ENCODE measurements around the gene SPNS2. TPM values are rescaled to one million over a fixed set of nuclear protein-coding genes. Genes with fewer than 3 reads are reported as not detected.

The SPNS2 gene
- total RNA-seq, 2 donors from 2014 or later, result 9.1 to 23.9 TPM

- Histone ChIP-seq H3K4me1 (ENCODE audit: control insufficient read depth in 1 of 2, low read depth in 2 of 2) (peaks cover 0 to 5% of the 10 kb centered on the region in 2 donors), H3K27ac (no peak overlapping the region), H3K9me3 (no peaks in the 10 kb centered on the region), H3K4me3 (no peak overlapping the region), H3K36me3 (no peaks in the 10 kb centered on the region), H3K27me3 (replicated peaks; ENCODE audit: insufficient read depth) (no peaks in the 10 kb centered on the region)
- DNase-seq (ENCODE audit: low spot score) (no peak), ATAC-seq (ENCODE audit: insufficient number of reproducible peaks, low FRiP score, low read depth) (no peak)
- TF ChIP-seq, protein P1, sequence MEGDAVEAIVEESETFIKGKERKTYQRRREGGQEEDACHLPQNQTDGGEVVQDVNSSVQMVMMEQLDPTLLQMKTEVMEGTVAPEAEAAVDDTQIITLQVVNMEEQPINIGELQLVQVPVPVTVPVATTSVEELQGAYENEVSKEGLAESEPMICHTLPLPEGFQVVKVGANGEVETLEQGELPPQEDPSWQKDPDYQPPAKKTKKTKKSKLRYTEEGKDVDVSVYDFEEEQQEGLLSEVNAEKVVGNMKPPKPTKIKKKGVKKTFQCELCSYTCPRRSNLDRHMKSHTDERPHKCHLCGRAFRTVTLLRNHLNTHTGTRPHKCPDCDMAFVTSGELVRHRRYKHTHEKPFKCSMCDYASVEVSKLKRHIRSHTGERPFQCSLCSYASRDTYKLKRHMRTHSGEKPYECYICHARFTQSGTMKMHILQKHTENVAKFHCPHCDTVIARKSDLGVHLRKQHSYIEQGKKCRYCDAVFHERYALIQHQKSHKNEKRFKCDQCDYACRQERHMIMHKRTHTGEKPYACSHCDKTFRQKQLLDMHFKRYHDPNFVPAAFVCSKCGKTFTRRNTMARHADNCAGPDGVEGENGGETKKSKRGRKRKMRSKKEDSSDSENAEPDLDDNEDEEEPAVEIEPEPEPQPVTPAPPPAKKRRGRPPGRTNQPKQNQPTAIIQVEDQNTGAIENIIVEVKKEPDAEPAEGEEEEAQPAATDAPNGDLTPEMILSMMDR (IDR thresholded peaks at IDR 0.05), result no peak
Measured at GRCh38 chr17:4490109-4490591, 8.5 kb upstream of the SPNS2 start.

- H3K27me3 ChIP-seq (replicated peaks; ENCODE audit: insufficient read depth), result no peaks in the 10 kb centered on the region
- H3K27ac ChIP-seq, result no peak overlapping the region
- H3K9me3 ChIP-seq, result no peaks in the 10 kb centered on the region
- TF ChIP-seq, protein P1 (IDR thresholded peaks at IDR 0.05), result no peak
- DNase-seq (ENCODE audit: low spot score) (no peak), ATAC-seq (ENCODE audit: insufficient number of reproducible peaks, low FRiP score, low read depth) (no peak)
- no peaks in the 10 kb centered on the region for H3K36me3 ChIP-seq
- no peak overlapping the region for H3K4me3 ChIP-seq
- peaks cover 0 to 5% of the 10 kb centered on the region in 2 donors for H3K4me1 ChIP-seq (ENCODE audit: control insufficient read depth in 1 of 2, low read depth in 2 of 2)
Measured at GRCh38 chr17:4490637-4491061, 8.0 kb upstream of the SPNS2 start.

- H3K9me3 ChIP-seq, result no peaks in the 10 kb centered on the region
- ATAC-seq (ENCODE audit: insufficient number of reproducible peaks, low FRiP score, low read depth) (no peak), DNase-seq (ENCODE audit: low spot score) (no peak)
- H3K36me3 ChIP-seq, result no peaks in the 10 kb centered on the region
- TF ChIP-seq, protein P1 (IDR thresholded peaks at IDR 0.05), result no peak
- no peaks in the 10 kb centered on the region for H3K27me3 ChIP-seq (replicated peaks; ENCODE audit: insufficient read depth)
- H3K27ac ChIP-seq, result no peak overlapping the region
- H3K4me1 ChIP-seq (ENCODE audit: control insufficient read depth in 1 of 2, low read depth in 2 of 2), result peaks cover 10 to 17% of the 10 kb centered on the region in 2 donors
- no peak overlapping the region for H3K4me3 ChIP-seq
Measured at GRCh38 chr17:4492721-4493561, 5.7 kb upstream of the SPNS2 start.

GRCh38 chr17:4497101-4497824, 1.4 kb upstream of the SPNS2 start:
- H3K4me1 ChIP-seq (ENCODE audit: control insufficient read depth in 1 of 2, low read depth in 2 of 2), result peaks cover 23 to 35% of the 10 kb centered on the region in 2 donors
- peak overlapping the region; percentile 85 for H3K27ac ChIP-seq
- no peaks in the 10 kb centered on the region for H3K36me3 ChIP-seq
- DNase-seq (ENCODE audit: low spot score) (peak; percentile 47), ATAC-seq (ENCODE audit: insufficient number of reproducible peaks, low FRiP score, low read depth) (peak; percentile 59)
- no peaks in the 10 kb centered on the region for H3K27me3 ChIP-seq (replicated peaks; ENCODE audit: insufficient read depth)
- TF ChIP-seq, protein P1 (IDR thresholded peaks at IDR 0.05), result no peak
- H3K4me3 ChIP-seq, result peak overlapping the region; percentile 71
- H3K9me3 ChIP-seq, result no peaks in the 10 kb centered on the region

Data from thoracic aorta (tissue), 2 donors.